Breast epithelium (tissue), 4 donors: ENCODE data around the gene CTCF. TPM values are rescaled to one million over a fixed set of nuclear protein-coding genes. Genes with fewer than 3 reads are reported as not detected.

Source experiments
- DNase-seq, 2 donors: peaks; one replicate each; pipeline ENCODE4 v3.0.0-alpha.2; 2019; ENCODE audit warnings: low spot score in 2 of 2
- H3K27ac ChIP-seq, 2 donors: fragments of 200-600 bp; sonication (generic) in 1 of 2; one replicate each; pipeline ENCODE4 v1.5.1; 2016 to 2019; ENCODE audit warnings: mild to moderate bottlenecking in 1 of 2
- H3K27me3 ChIP-seq, 2 donors: fragments of 200-600 bp; sonication (generic) in 1 of 2; one replicate each; pipeline versions ENCODE4 v1.5.1 to v1.6.0; 2017 to 2019; ENCODE audit warnings: control low read depth in 1 of 2, mild to moderate bottlenecking in 1 of 2
- H3K36me3 ChIP-seq: fragments of 200-600 bp; one replicate; pipeline ENCODE4 v1.5.1; 2019
- H3K4me1 ChIP-seq, 2 donors: fragments of 200-600 bp; sonication (generic); one replicate each; pipeline ENCODE4 v1.5.1; 2016 to 2019; ENCODE audit warnings: control low read depth in 1 of 2
- H3K4me3 ChIP-seq, 3 donors: fragments of 200-600 bp; sonication (generic); 1 replicate in 2 of 3; 2 replicates in 1 of 3; pipeline ENCODE4 v1.5.1; 2016 to 2019; ENCODE audit warnings: mild to moderate bottlenecking in 3 of 3, moderate library complexity in 2 of 3
- H3K9me3 ChIP-seq, 2 donors: fragments of 200-600 bp; sonication (generic) in 1 of 2; one replicate each; pipeline ENCODE4 v1.5.1; 2016 to 2019; ENCODE audit warnings: control low read depth in 1 of 2
- CTCF ChIP-seq, 3 donors: fragments of 450-650 bp; IDR thresholded peaks; one replicate each; pipeline ENCODE4 v1.5.1; 2016 to 2017; ENCODE audit warnings: antibody characterized with exemption in 3 of 3, mild to moderate bottlenecking in 3 of 3, moderate library complexity in 3 of 3
- POLR2A ChIP-seq: fragments of 450-650 bp; IDR thresholded peaks from one replicate; pipeline ENCODE4 v1.6.1; 2016; ENCODE audit warnings: antibody characterized with exemption, mild to moderate bottlenecking, moderate library complexity
- POLR2AphosphoS5 ChIP-seq, 3 donors: sonication (generic); formaldehyde crosslinking; IDR thresholded peaks; one replicate each; pipeline ENCODE4 v1.6.1; 2017; ENCODE audit warnings: antibody characterized with exemption in 3 of 3
- intact Hi-C: fragments of 100-400 bp; cut with DNase I; formaldehyde crosslinking; loops from one replicate; pipeline ENCODE4 v1.15.1; 2023; ENCODE audit warnings: low total_unique reads
- total RNA-seq, 3 donors: library from RNA; depleted of rRNA; stranded (reverse); fragments of >200 nt; gene quantifications; one replicate each; pipeline ENCODE4 v1.1.0, GENCODE V29; 2016

CTCF gene
- total RNA-seq, 3 donors from 2014 or later: 27.8 to 51.7 (median 38.0) TPM

- DNase-seq: no peak
- Histone ChIP-seq H3K27ac (no peak overlapping the region), H3K36me3 (no peaks in the 10 kb centered on the region), H3K9me3 (no peaks in the 10 kb centered on the region), H3K4me3 (no peak overlapping the region), H3K4me1 (peaks cover 12 to 17% of the 10 kb centered on the region in 2 donors), H3K27me3 (peaks cover 10 to 32% of the 10 kb centered on the region in 2 donors)
- intact Hi-C loops: loop anchor here (5.0 kb wide), 1 partner anchor 119 kb away; no protein-coding TSS in a partner anchor
- TF ChIP-seq POLR2A: no peak
- TF ChIP-seq CTCF (IDR thresholded peaks at IDR 0.05): no peak
Measured at GRCh38 chr16:67656344-67657016, 94.2 kb downstream of the CTCF start.

GRCh38 chr16:67657017-67657608 is 94.8 kb downstream of the CTCF start:
- peaks cover 8 to 25% of the 10 kb centered on the region in 2 donors for H3K27me3 ChIP-seq
- TF ChIP-seq POLR2A: no peak
- no peak overlapping the region for H3K4me3 ChIP-seq
- no peak for DNase-seq
- H3K36me3 ChIP-seq: no peaks in the 10 kb centered on the region
- H3K9me3 ChIP-seq: no peaks in the 10 kb centered on the region
- peaks cover 13 to 17% of the 10 kb centered on the region in 2 donors for H3K4me1 ChIP-seq
- no peak overlapping the region for H3K27ac ChIP-seq
- intact Hi-C loops: loop anchor here (5.0 kb wide), 1 partner anchor 120 kb away; no protein-coding TSS in a partner anchor

- Histone ChIP-seq H3K4me1 (peaks cover 13 to 14% of the 10 kb centered on the region in 2 donors), H3K27ac (no peak overlapping the region), H3K36me3 (no peaks in the 10 kb centered on the region), H3K9me3 (no peaks in the 10 kb centered on the region), H3K27me3 (peaks cover 8 to 20% of the 10 kb centered on the region in 2 donors), H3K4me3 (no peak overlapping the region)
- TF ChIP-seq CTCF (IDR thresholded peaks at IDR 0.05) (no peak), POLR2A (no peak), POLR2AphosphoS5 (IDR thresholded peaks at IDR 0.05) (no peak)
- DNase-seq: no peak
- intact Hi-C loops: loop anchor here (5.0 kb wide), 1 partner anchor 121 kb away; no protein-coding TSS in a partner anchor
Measured at GRCh38 chr16:67657751-67658518, 95.6 kb downstream of the CTCF start.

GRCh38 chr16:67658849-67659674 is 96.7 kb downstream of the CTCF start:
- Histone ChIP-seq H3K4me3 (peak overlapping the region; percentile 84 to 97 (median 87)), H3K36me3 (no peaks in the 10 kb centered on the region), H3K9me3 (no peaks in the 10 kb centered on the region), H3K27ac (peak overlapping the region; percentile 95 to 96), H3K4me1 (peaks cover 6 to 13% of the 10 kb centered on the region in 2 donors), H3K27me3 (peaks cover 3 to 10% of the 10 kb centered on the region in 2 donors)
- intact Hi-C loops: loop anchor here (5.0 kb wide), 1 partner anchor 122 kb away; no protein-coding TSS in a partner anchor
- DNase-seq: no peak
- TF ChIP-seq POLR2A (no peak), POLR2AphosphoS5 (IDR thresholded peaks at IDR 0.05) (no peak), CTCF (IDR thresholded peaks at IDR 0.05) (no peak)
